Neuronal stem cell (in vitro differentiated cells): ENCODE data around the gene LDB3.

Experiments used
- DNase-seq: peaks from one replicate; pipeline ENCODE4 v3.0.0-alpha.2; 2013; ENCODE audit warnings: low spot score
- H2AFZ ChIP-seq: one replicate; pipeline ENCODE4 v1.6.1; 2013; ENCODE audit warnings: mild to moderate bottlenecking, low read length, inconsistent platforms
- H2AK5ac ChIP-seq: 2 replicates; pipeline ENCODE4 v1.6.1; 2013; ENCODE audit warnings: low read depth, mild to moderate bottlenecking, inconsistent platforms, low read length, moderate library complexity, mixed read lengths
- H2BK120ac ChIP-seq: 2 replicates; pipeline ENCODE4 v1.6.1; 2013; ENCODE audit warnings: low read depth, mild to moderate bottlenecking, inconsistent platforms, low read length, moderate library complexity, mixed read lengths
- H2BK12ac ChIP-seq: one replicate; pipeline ENCODE4 v1.6.1; 2013; ENCODE audit warnings: low read length, inconsistent platforms
- H2BK15ac ChIP-seq: 2 replicates; pipeline ENCODE4 v1.6.1; 2013; ENCODE audit warnings: mild to moderate bottlenecking, low read length, inconsistent platforms, mixed read lengths
- H2BK5ac ChIP-seq: one replicate; pipeline ENCODE4 v1.6.1; 2013; ENCODE audit warnings: inconsistent platforms, mild to moderate bottlenecking, low read length, moderate library complexity
- H3K14ac ChIP-seq: one replicate; pipeline ENCODE4 v1.6.1; 2013; ENCODE audit warnings: low read length, inconsistent platforms
- H3K18ac ChIP-seq: 2 replicates; pipeline ENCODE4 v1.6.1; 2013; ENCODE audit warnings: low read length, inconsistent platforms
- H3K23ac ChIP-seq: 2 replicates; pipeline ENCODE4 v1.6.1; 2013; ENCODE audit warnings: low read depth, mild to moderate bottlenecking, mixed read lengths, low read length, inconsistent platforms; ENCODE audit not compliant: poor library complexity
- H3K27ac ChIP-seq: replicated peaks from 3 replicates; pipeline ENCODE4 v1.5.1; 2013; ENCODE audit warnings: low read length, inconsistent platforms
- H3K27me3 ChIP-seq, 3 experiments: 2 replicates each; pipeline ENCODE4 v1.6.1; 2013; ENCODE audit warnings: low read length in 3 of 3, mild to moderate bottlenecking in 2 of 3, inconsistent platforms in 1 of 3, low read depth in 1 of 3, mixed read lengths in 1 of 3, moderate library complexity in 1 of 3; ENCODE audit not compliant: control insufficient read depth in 3 of 3, insufficient read depth in 3 of 3
- H3K36me3 ChIP-seq, 2 donors: replicated peaks in 1 of 2; 2 replicates each; pipeline ENCODE4 v1.6.1; 2013; ENCODE audit warnings: low read length in 2 of 2; ENCODE audit not compliant: control insufficient read depth in 2 of 2, insufficient read depth in 2 of 2
- H3K4ac ChIP-seq: 2 replicates; pipeline ENCODE4 v1.6.1; 2013; ENCODE audit warnings: inconsistent platforms, mild to moderate bottlenecking, low read length, moderate library complexity
- H3K4me1 ChIP-seq, 2 donors: 1 replicate in 1 of 2; 2 replicates in 1 of 2; pipeline ENCODE4 v1.6.1; 2013; ENCODE audit warnings: low read length in 2 of 2, low read depth in 1 of 2; ENCODE audit not compliant: control insufficient read depth in 2 of 2, insufficient read depth in 1 of 2
- H3K4me2 ChIP-seq: one replicate; pipeline ENCODE4 v1.6.1; 2013; ENCODE audit warnings: mild to moderate bottlenecking, low read length, inconsistent platforms; ENCODE audit not compliant: insufficient read depth, poor library complexity, severe bottlenecking
- H3K4me3 ChIP-seq, 2 donors: 2 replicates each; pipeline ENCODE4 v1.5.1; 2013; ENCODE audit warnings: low read length in 2 of 2, mild to moderate bottlenecking in 2 of 2, inconsistent platforms in 1 of 2, moderate library complexity in 1 of 2
- H3K79me1 ChIP-seq: one replicate; pipeline ENCODE4 v1.6.1; 2013; ENCODE audit warnings: low read depth, mild to moderate bottlenecking, inconsistent platforms, low read length, moderate library complexity
- H3K9ac ChIP-seq: one replicate; pipeline ENCODE4 v1.6.1; 2013; ENCODE audit warnings: mild to moderate bottlenecking, low read depth, low read length, inconsistent platforms; ENCODE audit not compliant: poor library complexity
- H3K9me3 ChIP-seq, 2 donors: replicated peaks in 1 of 2; 2 replicates each; pipeline versions ENCODE3 to v1.6.1; 2013; ENCODE audit warnings: low read length in 2 of 2, mild to moderate bottlenecking in 2 of 2, inconsistent platforms in 1 of 2, low read depth in 1 of 2, mixed read lengths in 1 of 2, moderate library complexity in 1 of 2; ENCODE audit not compliant: control insufficient read depth in 2 of 2, insufficient read depth in 1 of 2
- H4K8ac ChIP-seq: one replicate; pipeline ENCODE4 v1.6.1; 2013; ENCODE audit warnings: low read depth, mild to moderate bottlenecking, inconsistent platforms, low read length, moderate library complexity
- H4K91ac ChIP-seq: one replicate; pipeline ENCODE4 v1.6.1; 2013; ENCODE audit warnings: low read length, low read depth, mild to moderate bottlenecking, inconsistent platforms; ENCODE audit not compliant: poor library complexity
- WGBS, 2 donors: extraction: QIAGEN DNeasy Blood & Tissue Kit; methylation state at CpG; one replicate each; pipeline ENCODE4 v1.1.7; 2013; ENCODE audit warnings: missing lambda C conversion rate in 2 of 2, mixed read lengths in 1 of 2; ENCODE audit not compliant: insufficient read length in 2 of 2, insufficient replicate concordance in 1 of 2; ENCODE audit errors: extremely low coverage in 2 of 2; 5-methylcytosine and 5-hydroxymethylcytosine counted together

The LDB3 gene

DNA sequence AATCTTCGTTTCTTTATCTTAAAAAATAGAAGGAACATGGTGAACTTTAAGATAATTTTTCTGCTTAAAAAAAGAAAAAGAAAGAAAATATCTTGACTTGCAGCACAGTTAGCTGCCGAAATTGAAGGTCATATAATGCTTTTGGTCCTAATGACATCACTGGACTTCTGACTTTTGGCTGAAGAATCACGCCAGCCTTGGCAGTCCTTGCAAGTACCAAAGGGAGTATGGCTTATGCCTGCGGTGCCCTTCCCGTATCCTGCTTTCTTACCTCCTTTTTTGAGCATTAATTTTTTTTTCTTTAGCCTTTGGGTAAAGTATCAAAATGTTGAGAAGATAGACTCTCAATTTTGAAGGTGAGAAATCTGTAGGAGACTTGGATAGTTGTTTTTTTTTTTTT is 95.1 kb downstream of the LDB3 start:
- no peak overlapping the region for H4K8ac ChIP-seq

DNA sequence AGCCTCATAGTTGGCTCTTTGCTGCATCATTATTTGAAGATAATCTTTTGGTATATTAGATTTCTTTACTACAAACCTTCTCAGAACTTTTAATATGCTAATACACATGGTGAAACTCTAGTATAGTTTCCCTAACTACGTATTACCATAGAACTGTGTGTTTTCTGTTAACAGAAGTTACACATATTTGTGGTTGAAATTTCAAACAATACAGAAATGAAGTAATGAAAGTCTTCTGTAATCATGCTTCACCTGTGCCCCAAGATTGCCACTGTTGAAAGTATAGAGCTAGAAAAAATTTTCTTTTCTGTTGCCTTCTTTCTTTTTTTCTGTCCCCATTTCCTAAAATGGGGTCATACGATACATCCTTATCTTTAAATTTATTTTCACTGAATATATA is 97.2 kb downstream of the LDB3 start:
- Histone ChIP-seq H3K4me3 (no peak overlapping the region), H2AFZ (no peak overlapping the region), H2AK5ac (no peak overlapping the region), H2BK5ac (no peak overlapping the region), H3K9ac (no peak overlapping the region), H3K9me3 (peaks cover 0 to 23% of the 10 kb centered on the region in 2 donors), H3K79me1 (peaks cover 1% of the 10 kb centered on the region), H3K4me1 (peaks cover 3 to 13% of the 10 kb centered on the region in 2 donors), H2BK15ac (no peak overlapping the region), H3K23ac (no peak overlapping the region), H2BK12ac (no peak overlapping the region), H3K27me3 (no peaks in the 10 kb centered on the region), H3K18ac (no peak overlapping the region), H3K36me3 (peaks cover 0 to 16% of the 10 kb centered on the region in 2 donors), H4K8ac (no peak overlapping the region), H3K4me2 (no peak overlapping the region), H3K14ac (no peak overlapping the region), H4K91ac (no peak overlapping the region), H2BK120ac (no peak overlapping the region), H3K27ac (no peak overlapping the region), H3K4ac (no peak overlapping the region)
- no CpG with 5 or more reads among the region's 2 CpGs for WGBS, 2 donors
- no peak for DNase-seq

More for the DNA sequence above, 95.1 kb downstream of the LDB3 start:
- Histone ChIP-seq H3K4me3 (no peak overlapping the region), H2BK120ac (no peak overlapping the region), H3K9me3 (peaks cover 0 to 30% of the 10 kb centered on the region in 2 donors), H3K23ac (no peak overlapping the region), H2BK5ac (no peak overlapping the region), H4K91ac (no peak overlapping the region), H3K27me3 (no peaks in the 10 kb centered on the region), H2BK15ac (no peak overlapping the region), H3K79me1 (peaks cover 1% of the 10 kb centered on the region), H3K4ac (no peak overlapping the region), H2AFZ (no peak overlapping the region), H3K36me3 (peaks cover 0 to 23% of the 10 kb centered on the region in 2 donors), H3K18ac (no peak overlapping the region), H3K27ac (no peak overlapping the region), H3K4me1 (peaks cover 2 to 4% of the 10 kb centered on the region in 2 donors), H3K14ac (no peak overlapping the region), H3K4me2 (no peak overlapping the region), H2AK5ac (no peak overlapping the region), H2BK12ac (no peak overlapping the region), H3K9ac (no peak overlapping the region)
- no CpG with 5 or more reads among the region's 5 CpGs for WGBS, 2 donors
- no peak for DNase-seq

DNA sequence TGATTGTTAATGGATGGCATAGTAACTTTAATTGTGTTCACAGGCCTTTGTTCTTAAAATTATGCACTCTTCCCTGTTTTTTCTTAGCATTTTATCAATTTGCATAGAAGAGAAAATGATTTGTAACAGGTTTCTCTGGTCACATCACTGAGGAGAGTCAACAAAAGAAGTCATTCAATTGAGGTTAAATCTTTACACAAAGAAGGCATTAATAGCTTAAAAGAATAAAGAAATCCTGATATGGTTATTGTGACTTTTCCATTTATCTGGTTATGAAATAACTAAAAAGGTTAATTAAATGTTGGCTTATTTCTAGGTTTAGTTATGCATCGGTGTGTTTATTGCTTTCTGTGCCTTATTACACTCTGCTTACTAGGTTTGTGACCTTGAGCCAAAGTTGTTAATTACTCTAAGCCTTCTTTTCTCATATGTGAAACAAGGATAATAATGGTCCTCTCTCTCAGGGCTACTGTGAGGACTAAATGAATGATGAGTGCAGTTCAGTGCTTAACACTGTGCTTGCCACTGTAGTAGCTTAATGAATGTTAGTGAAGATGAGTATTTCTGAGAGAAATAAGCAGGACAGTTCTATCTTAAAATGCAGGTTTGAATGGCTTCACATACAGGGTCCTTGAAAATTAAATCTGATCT is 100.2 kb downstream of the LDB3 start:
- Histone ChIP-seq H2BK5ac (no peak overlapping the region), H3K27me3 (no peaks in the 10 kb centered on the region), H3K4me3 (no peak overlapping the region), H3K4ac (no peak overlapping the region), H3K36me3 (peaks cover 0 to 8% of the 10 kb centered on the region in 2 donors), H3K14ac (no peak overlapping the region), H3K27ac (no peak overlapping the region), H2BK15ac (no peak overlapping the region), H3K18ac (no peak overlapping the region), H3K9ac (no peak overlapping the region), H4K91ac (no peak overlapping the region), H2AFZ (no peak overlapping the region), H4K8ac (no peak overlapping the region), H2BK120ac (no peak overlapping the region), H3K79me1 (peaks cover 1% of the 10 kb centered on the region), H3K23ac (no peak overlapping the region), H2AK5ac (no peak overlapping the region), H3K4me2 (no peak overlapping the region), H3K4me1 (peaks cover 3 to 16% of the 10 kb centered on the region in 2 donors), H2BK12ac (no peak overlapping the region), H3K9me3 (peaks cover 0 to 3% of the 10 kb centered on the region in 2 donors)
- no peak for DNase-seq
- no CpG with 5 or more reads among the region's 1 CpG for WGBS, 2 donors

GRCh38 chr10:86769991-86770390 is 101.7 kb downstream of the LDB3 start:
- Histone ChIP-seq H3K14ac (no peak overlapping the region), H3K27me3 (no peaks in the 10 kb centered on the region), H2AK5ac (no peak overlapping the region), H3K79me1 (peaks cover 1% of the 10 kb centered on the region), H3K9me3 (peaks cover 0 to 3% of the 10 kb centered on the region in 2 donors), H3K4me3 (no peak overlapping the region), H3K4me1 (peaks cover 7 to 16% of the 10 kb centered on the region in 2 donors), H3K4ac (no peak overlapping the region), H2AFZ (no peak overlapping the region), H3K4me2 (no peak overlapping the region), H3K18ac (no peak overlapping the region), H4K8ac (no peak overlapping the region), H4K91ac (no peak overlapping the region), H2BK120ac (no peak overlapping the region), H2BK5ac (no peak overlapping the region), H3K27ac (peak overlapping the region; percentile 11), H3K23ac (no peak overlapping the region), H3K36me3 (no peaks in the 10 kb centered on the region), H2BK15ac (no peak overlapping the region), H2BK12ac (no peak overlapping the region), H3K9ac (no peak overlapping the region)
- WGBS, 2 donors: no CpG with 5 or more reads among the region's 10 CpGs
- no peak for DNase-seq
